ENCODE measurements around the gene DPM3. TPM values are rescaled to one million over a fixed set of nuclear protein-coding genes. Genes with fewer than 3 reads are reported as not detected.
"Not testable (repeated sequence)": the region's sequence is repeated elsewhere in the genome, so short reads cannot be mapped to it uniquely, and the experiment has no call there.

DPM3 gene
- total RNA-seq, 1 experiment from 2014 or later: 83.7 TPM

DNA sequence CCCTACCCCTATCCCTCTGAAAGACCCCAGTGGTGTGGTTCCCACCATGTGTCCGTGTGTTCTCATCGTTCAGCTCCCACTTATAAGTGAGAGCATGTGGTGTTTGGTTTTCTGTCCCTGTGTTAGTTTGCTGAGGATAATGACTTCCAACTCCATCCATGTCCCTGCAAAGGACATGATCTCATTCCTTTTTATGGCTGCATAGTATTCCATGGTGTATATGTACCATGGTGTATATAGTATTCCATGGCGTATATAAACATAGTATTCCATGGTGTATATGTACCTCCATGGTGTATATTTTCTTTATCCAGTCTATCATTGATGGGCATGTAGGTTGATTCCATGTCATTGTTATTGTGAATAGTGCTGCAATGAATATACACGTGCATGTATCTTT is 23.5 kb upstream of the DPM3 start:
- H3K27ac ChIP-seq; H3K9me2 ChIP-seq (ENCODE audit: insufficient read depth); H3K79me2 ChIP-seq (ENCODE audit: low read depth); H3K9me3 ChIP-seq (ENCODE audit: insufficient read depth, low read depth); intact Hi-C loops (cut with micrococcal nuclease; ENCODE audit: unreplicated experiment); H3K27me3 ChIP-seq (ENCODE audit: insufficient read depth, low read depth); H3F3A ChIP-seq (ENCODE audit: insufficient read depth, low read depth); POLR2A ChIA-PET (ENCODE audit: unreplicated experiment); DNase-seq; H3K4me3 ChIP-seq; BruUV-seq (replicated peaks); H3K4me1 ChIP-seq (replicated peaks; ENCODE audit: insufficient read depth); H2AFZ ChIP-seq; H3K36me3 ChIP-seq (ENCODE audit: low read depth); H4K20me1 ChIP-seq (ENCODE audit: insufficient read depth); H3K4me2 ChIP-seq; CTCF ChIA-PET: not testable (repeated sequence)

GRCh38 chr1:155162631-155163030 is 22.3 kb upstream of the DPM3 start:
- H3K4me2 ChIP-seq; H3K9me3 ChIP-seq (ENCODE audit: insufficient read depth, low read depth); H3K36me3 ChIP-seq (ENCODE audit: low read depth); DNase-seq; POLR2A ChIA-PET (ENCODE audit: unreplicated experiment); H4K20me1 ChIP-seq (ENCODE audit: insufficient read depth); BruUV-seq (replicated peaks); intact Hi-C loops (cut with micrococcal nuclease; ENCODE audit: unreplicated experiment); H3K79me2 ChIP-seq (ENCODE audit: low read depth); H3K4me1 ChIP-seq (replicated peaks; ENCODE audit: insufficient read depth); H2AFZ ChIP-seq; H3K27me3 ChIP-seq (ENCODE audit: insufficient read depth, low read depth); H3K27ac ChIP-seq; H3K9me2 ChIP-seq (ENCODE audit: insufficient read depth); H3F3A ChIP-seq (ENCODE audit: insufficient read depth, low read depth); H3K4me3 ChIP-seq: not testable (repeated sequence)
- CTCF ChIA-PET: interaction anchor here (0.7 kb wide), 2 partner anchors 69 to 670 kb away, joined by 4 to 6 read pairs; no protein-coding TSS in a partner anchor

DNA sequence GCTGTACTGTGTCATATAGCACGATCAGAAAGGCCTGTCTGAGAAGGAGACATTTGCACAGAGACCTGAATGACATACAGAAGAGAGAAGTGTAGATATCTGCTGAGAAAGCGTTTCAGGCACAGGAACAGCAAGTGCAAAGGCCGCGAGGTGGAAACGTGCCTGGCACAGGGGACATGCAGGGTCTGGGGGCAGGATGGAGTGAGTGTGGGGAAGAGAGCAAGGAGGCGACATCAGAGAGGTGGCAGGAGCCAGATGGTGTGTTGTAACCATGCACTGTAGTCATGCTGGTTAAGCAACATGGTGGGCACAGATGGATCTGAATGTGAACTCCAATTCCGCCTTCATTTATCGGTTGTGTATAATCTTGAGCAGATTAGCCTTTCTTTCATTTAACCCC is 19.8 kb upstream of the DPM3 start:
- no peaks in the 10 kb centered on the region for H3K36me3 ChIP-seq (ENCODE audit: low read depth)
- CTCF ChIA-PET: no interaction called here
- no peak overlapping the region for H3K4me2 ChIP-seq
- H3K4me1 ChIP-seq (replicated peaks; ENCODE audit: insufficient read depth): no peaks in the 10 kb centered on the region
- H3K9me3 ChIP-seq (ENCODE audit: insufficient read depth, low read depth): no peaks in the 10 kb centered on the region
- no peak overlapping the region for H2AFZ ChIP-seq
- no peaks in the 10 kb centered on the region for H3K79me2 ChIP-seq (ENCODE audit: low read depth)
- intact Hi-C loops (cut with micrococcal nuclease; ENCODE audit: unreplicated experiment): no loop called here
- no peaks in the 10 kb centered on the region for H3K27me3 ChIP-seq (ENCODE audit: insufficient read depth, low read depth)
- no peak overlapping the region for H3K27ac ChIP-seq
- POLR2A ChIA-PET (ENCODE audit: unreplicated experiment): no interaction called here
- no peak overlapping the region for H3K4me3 ChIP-seq
- DNase-seq: no peak
- H3K9me2 ChIP-seq (ENCODE audit: insufficient read depth): no peaks in the 10 kb centered on the region
- no peaks in the 10 kb centered on the region for H4K20me1 ChIP-seq (ENCODE audit: insufficient read depth)
- TF ChIP-seq EZH2 (IDR thresholded peaks at IDR 0.05; ENCODE audit: low read depth): no peak
- TF ChIP-seq, protein P1, sequence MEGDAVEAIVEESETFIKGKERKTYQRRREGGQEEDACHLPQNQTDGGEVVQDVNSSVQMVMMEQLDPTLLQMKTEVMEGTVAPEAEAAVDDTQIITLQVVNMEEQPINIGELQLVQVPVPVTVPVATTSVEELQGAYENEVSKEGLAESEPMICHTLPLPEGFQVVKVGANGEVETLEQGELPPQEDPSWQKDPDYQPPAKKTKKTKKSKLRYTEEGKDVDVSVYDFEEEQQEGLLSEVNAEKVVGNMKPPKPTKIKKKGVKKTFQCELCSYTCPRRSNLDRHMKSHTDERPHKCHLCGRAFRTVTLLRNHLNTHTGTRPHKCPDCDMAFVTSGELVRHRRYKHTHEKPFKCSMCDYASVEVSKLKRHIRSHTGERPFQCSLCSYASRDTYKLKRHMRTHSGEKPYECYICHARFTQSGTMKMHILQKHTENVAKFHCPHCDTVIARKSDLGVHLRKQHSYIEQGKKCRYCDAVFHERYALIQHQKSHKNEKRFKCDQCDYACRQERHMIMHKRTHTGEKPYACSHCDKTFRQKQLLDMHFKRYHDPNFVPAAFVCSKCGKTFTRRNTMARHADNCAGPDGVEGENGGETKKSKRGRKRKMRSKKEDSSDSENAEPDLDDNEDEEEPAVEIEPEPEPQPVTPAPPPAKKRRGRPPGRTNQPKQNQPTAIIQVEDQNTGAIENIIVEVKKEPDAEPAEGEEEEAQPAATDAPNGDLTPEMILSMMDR (conservative IDR thresholded peaks at IDR 0.05): no peak
- no TSS peak for BruUV-seq (replicated peaks)
- H3F3A ChIP-seq (ENCODE audit: insufficient read depth, low read depth): no peaks in the 10 kb centered on the region; the same call in 1 of the 2 replicates

GRCh38 chr1:155158991-155159390 is 18.7 kb upstream of the DPM3 start:
- Histone ChIP-seq H2AFZ (no peak overlapping the region), H3K4me1 (replicated peaks; ENCODE audit: insufficient read depth) (no peaks in the 10 kb centered on the region), H3K27ac (no peak overlapping the region), H3K9me2 (ENCODE audit: insufficient read depth) (no peaks in the 10 kb centered on the region), H3K4me3 (no peak overlapping the region), H4K20me1 (ENCODE audit: insufficient read depth) (no peaks in the 10 kb centered on the region), H3F3A (ENCODE audit: insufficient read depth, low read depth) (no peaks in the 10 kb centered on the region; the same call in 1 of the 2 replicates), H3K79me2 (ENCODE audit: low read depth) (no peaks in the 10 kb centered on the region), H3K27me3 (ENCODE audit: insufficient read depth, low read depth) (no peaks in the 10 kb centered on the region), H3K9me3 (ENCODE audit: insufficient read depth, low read depth) (no peaks in the 10 kb centered on the region), H3K4me2 (no peak overlapping the region), H3K36me3 (ENCODE audit: low read depth) (no peaks in the 10 kb centered on the region)
- ChIA-PET POLR2A (ENCODE audit: unreplicated experiment) (no interaction called here), CTCF (no interaction called here)
- BruUV-seq (replicated peaks): no TSS peak
- DNase-seq: no peak
- TF ChIP-seq, protein P1 (conservative IDR thresholded peaks at IDR 0.05): no peak
- TF ChIP-seq EZH2 (IDR thresholded peaks at IDR 0.05; ENCODE audit: low read depth): no peak
- intact Hi-C loops (cut with micrococcal nuclease; ENCODE audit: unreplicated experiment): no loop called here

DNA sequence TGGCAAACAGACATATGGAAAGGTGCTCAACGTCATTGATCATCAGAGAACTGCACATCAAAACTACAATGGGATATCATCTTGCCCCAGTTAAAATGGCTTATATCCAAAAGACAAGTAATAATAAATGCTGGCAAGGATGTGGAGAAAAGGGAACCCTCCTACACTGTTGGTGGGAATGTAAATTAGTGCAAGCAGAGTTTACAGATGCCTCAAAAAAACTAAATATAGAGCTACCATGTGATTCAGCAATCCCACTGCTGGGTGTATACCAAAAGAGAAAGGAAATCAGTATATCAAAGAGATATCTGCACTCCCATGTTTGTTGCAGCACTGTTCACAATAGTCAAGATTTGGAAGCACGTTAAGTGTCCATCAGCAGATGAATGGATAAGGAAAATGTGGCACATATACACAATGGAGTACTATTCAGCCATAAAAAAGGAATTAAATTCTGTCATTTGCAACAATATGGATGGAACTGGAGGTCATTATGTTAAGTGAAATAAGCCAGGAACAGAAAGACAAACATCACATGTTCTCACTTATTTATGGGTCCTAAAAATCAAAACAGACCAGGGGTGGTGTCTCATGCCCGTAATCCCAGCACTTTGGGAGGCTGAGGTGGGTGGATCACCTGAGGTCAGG is 15.8 kb upstream of the DPM3 start:
- H3K9me2 ChIP-seq (ENCODE audit: insufficient read depth); H3F3A ChIP-seq (ENCODE audit: insufficient read depth, low read depth); H3K4me2 ChIP-seq; H3K4me3 ChIP-seq; H3K4me1 ChIP-seq (replicated peaks; ENCODE audit: insufficient read depth); intact Hi-C loops (cut with micrococcal nuclease; ENCODE audit: unreplicated experiment); H4K20me1 ChIP-seq (ENCODE audit: insufficient read depth); H3K27me3 ChIP-seq (ENCODE audit: insufficient read depth, low read depth); H3K79me2 ChIP-seq (ENCODE audit: low read depth); BruUV-seq (replicated peaks); POLR2A ChIA-PET (ENCODE audit: unreplicated experiment); H3K9me3 ChIP-seq (ENCODE audit: insufficient read depth, low read depth); CTCF ChIA-PET; DNase-seq; H3K27ac ChIP-seq; H3K36me3 ChIP-seq (ENCODE audit: low read depth); H2AFZ ChIP-seq: not testable (repeated sequence)
